Vagina (tissue), 2 donors: ENCODE data around the gene GLP2R.

Source experiments
- POLR2AphosphoS5 ChIP-seq, 2 donors: sonication (generic); formaldehyde crosslinking; IDR thresholded peaks; one replicate each; pipeline ENCODE4 v1.9.0; 2017; ENCODE audit warnings: antibody characterized with exemption in 2 of 2, mild to moderate bottlenecking in 2 of 2, low read depth in 1 of 2; ENCODE audit not compliant: insufficient read depth in 1 of 2
- TF ChIP-seq, protein P1 (sequence below), 3 experiments: fragments of 450-650 bp in 2 of 3; fragments of 200-600 bp in 1 of 3; sonication (generic) in 1 of 3; IDR thresholded peaks; one replicate each; pipeline ENCODE4 v1.5.1; 2017 to 2019; ENCODE audit warnings: antibody characterized with exemption in 3 of 3, mild to moderate bottlenecking in 2 of 3, moderate library complexity in 2 of 3

DNA sequence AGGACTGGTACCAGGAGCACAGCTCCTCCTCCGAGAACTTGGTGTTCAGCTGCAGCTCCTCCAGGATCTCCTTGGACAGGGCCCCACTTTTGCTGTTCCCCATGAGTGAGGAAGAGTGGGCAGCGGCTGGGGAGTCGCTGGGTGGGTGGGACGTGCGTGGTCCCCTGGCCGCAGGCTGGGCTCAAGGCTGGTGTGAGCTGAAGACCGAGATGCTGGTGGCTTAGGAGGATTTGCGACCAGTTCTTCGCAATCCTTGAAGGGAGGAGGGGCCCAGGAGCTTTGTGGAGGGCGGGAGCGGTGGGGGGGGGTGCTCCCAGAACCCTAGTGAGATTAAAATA, 79.3 kb downstream of the GLP2R start, which contains the start of gene RCVRN:
- TF ChIP-seq, protein P1, sequence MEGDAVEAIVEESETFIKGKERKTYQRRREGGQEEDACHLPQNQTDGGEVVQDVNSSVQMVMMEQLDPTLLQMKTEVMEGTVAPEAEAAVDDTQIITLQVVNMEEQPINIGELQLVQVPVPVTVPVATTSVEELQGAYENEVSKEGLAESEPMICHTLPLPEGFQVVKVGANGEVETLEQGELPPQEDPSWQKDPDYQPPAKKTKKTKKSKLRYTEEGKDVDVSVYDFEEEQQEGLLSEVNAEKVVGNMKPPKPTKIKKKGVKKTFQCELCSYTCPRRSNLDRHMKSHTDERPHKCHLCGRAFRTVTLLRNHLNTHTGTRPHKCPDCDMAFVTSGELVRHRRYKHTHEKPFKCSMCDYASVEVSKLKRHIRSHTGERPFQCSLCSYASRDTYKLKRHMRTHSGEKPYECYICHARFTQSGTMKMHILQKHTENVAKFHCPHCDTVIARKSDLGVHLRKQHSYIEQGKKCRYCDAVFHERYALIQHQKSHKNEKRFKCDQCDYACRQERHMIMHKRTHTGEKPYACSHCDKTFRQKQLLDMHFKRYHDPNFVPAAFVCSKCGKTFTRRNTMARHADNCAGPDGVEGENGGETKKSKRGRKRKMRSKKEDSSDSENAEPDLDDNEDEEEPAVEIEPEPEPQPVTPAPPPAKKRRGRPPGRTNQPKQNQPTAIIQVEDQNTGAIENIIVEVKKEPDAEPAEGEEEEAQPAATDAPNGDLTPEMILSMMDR (IDR thresholded peaks at IDR 0.05), result no peak
- TF ChIP-seq POLR2AphosphoS5 (IDR thresholded peaks at IDR 0.05; ENCODE audit: insufficient read depth in 1 of 2, low read depth in 1 of 2), result no peak
